Keratinocyte (primary cell): ENCODE data around the gene KCNJ1. TPM values are rescaled to one million over a fixed set of nuclear protein-coding genes. Genes with fewer than 3 reads are reported as not detected.

Source experiments
- DNase-seq: peaks from one replicate; pipeline ENCODE4 v3.0.0-alpha.2; 2011; ENCODE audit warnings: low read depth, missing footprints, low spot score
- FAIRE-seq: peaks from 2 replicates; lab custom pipeline; 2011; peaks lifted over from hg19 to GRCh38; lab: Jason Lieb, UNC
- H2AFZ ChIP-seq: 2 replicates; pipeline ENCODE4 v1.6.0; 2012; ENCODE audit warnings: low read length, control low read depth, inconsistent platforms; ENCODE audit not compliant: control insufficient read depth
- H3K27ac ChIP-seq: 2 replicates; pipeline ENCODE4 v1.5.1; 2011; ENCODE audit warnings: low read length; ENCODE audit not compliant: control insufficient read depth, insufficient read depth
- H3K27me3 ChIP-seq: 3 replicates; pipeline ENCODE4 v1.6.0; 2011; ENCODE audit warnings: low read length; ENCODE audit not compliant: control insufficient read depth, insufficient read depth; ENCODE audit errors: extremely low read depth
- H3K36me3 ChIP-seq, 2 experiments: 2 replicates in 1 of 2; 3 replicates in 1 of 2; pipeline ENCODE4 v1.5.1; 2011; ENCODE audit warnings: low read length in 2 of 2, mild to moderate bottlenecking in 1 of 2; ENCODE audit not compliant: control insufficient read depth in 2 of 2, insufficient read depth in 2 of 2; ENCODE audit errors: extremely low read depth in 1 of 2
- H3K4me1 ChIP-seq: 3 replicates; pipeline ENCODE4 v1.5.1; 2011; ENCODE audit warnings: low read length; ENCODE audit not compliant: control insufficient read depth, insufficient read depth; ENCODE audit errors: extremely low read depth
- H3K4me2 ChIP-seq: 3 replicates; pipeline ENCODE4 v1.6.0; 2011; ENCODE audit warnings: low read depth, low read length; ENCODE audit not compliant: control insufficient read depth, insufficient read depth; ENCODE audit errors: extremely low read depth
- H3K4me3 ChIP-seq, 3 experiments: fragments of 200-600 bp in 1 of 3; sonication (generic) in 1 of 3; 2 replicates in 2 of 3; 3 replicates in 1 of 3; pipeline ENCODE4 v1.5.1; 2011 to 2016; ENCODE audit warnings: low read length in 3 of 3, mild to moderate bottlenecking in 3 of 3, control low read depth in 2 of 3, inconsistent platforms in 1 of 3, low read depth in 1 of 3, mixed read lengths in 1 of 3, mixed run types in 1 of 3, moderate library complexity in 1 of 3; ENCODE audit not compliant: control insufficient read depth in 2 of 3, insufficient read depth in 2 of 3; ENCODE audit errors: extremely low read depth in 1 of 3
- H3K79me2 ChIP-seq: 2 replicates; pipeline ENCODE4 v1.6.0; 2012; ENCODE audit warnings: low read length; ENCODE audit not compliant: control insufficient read depth, insufficient read depth
- H3K9ac ChIP-seq: 3 replicates; pipeline ENCODE4 v1.6.0; 2011; ENCODE audit warnings: low read length; ENCODE audit not compliant: control insufficient read depth, insufficient read depth; ENCODE audit errors: extremely low read depth
- H3K9me1 ChIP-seq: 3 replicates; pipeline ENCODE4 v1.6.0; 2011; ENCODE audit warnings: low read length; ENCODE audit not compliant: control insufficient read depth, insufficient read depth; ENCODE audit errors: extremely low read depth
- H3K9me3 ChIP-seq: 2 replicates; pipeline ENCODE4 v1.5.1; 2012; ENCODE audit warnings: low read depth, low read length; ENCODE audit not compliant: control insufficient read depth
- H4K20me1 ChIP-seq: 3 replicates; pipeline ENCODE4 v1.6.0; 2011; ENCODE audit warnings: low read length; ENCODE audit not compliant: control insufficient read depth, insufficient read depth; ENCODE audit errors: extremely low read depth
- EZH2 ChIP-seq: IDR thresholded peaks from one replicate; pipeline ENCODE4 v1.6.1; 2012; ENCODE audit warnings: inconsistent platforms, mild to moderate bottlenecking, low read length, moderate library complexity
- dilution Hi-C: fragments of 300-500 bp; cut with MboI; formaldehyde crosslinking; loops from one replicate; pipeline ENCODE4 v1.7.0; 2020; ENCODE audit warnings: low sequenced_read_pairs; ENCODE audit not compliant: extremely low pct_ligation_motif_present
- polyA plus RNA-seq, 5 experiments: library from polyadenylated mRNA; depleted of rRNA in 3 of 5; stranded (reverse) in 3 of 5; stranded (forward) in 1 of 5; unstranded in 1 of 5; fragments of >200 nt; gene quantifications; 1 replicate in 1 of 5; 2 replicates in 3 of 5; 3 replicates in 1 of 5; pipeline versions ENCODE4 v1.2.1 to v1.2.3, GENCODE V29; 2011 to 2012; ENCODE audit warnings: missing spikeins in 2 of 5, low read depth in 1 of 5, low replicate concordance in 1 of 5
- TF ChIP-seq, protein P1 (sequence below), 3 experiments: IDR thresholded peaks in 1 of 3; conservative IDR thresholded peaks in 1 of 3; optimal IDR thresholded peaks in 1 of 3; 2 replicates in 2 of 3; 3 replicates in 1 of 3; pipeline versions ENCODE3 to v1.5.1; 2011; ENCODE audit warnings: low read length in 3 of 3, mild to moderate bottlenecking in 3 of 3, moderate library complexity in 2 of 3, control low read depth in 1 of 3, inconsistent platforms in 1 of 3; ENCODE audit not compliant: insufficient read depth in 2 of 3; ENCODE audit errors: extremely low read depth in 1 of 3

Gene KCNJ1
- polyA plus RNA-seq, 1 donor (not counting 4 experiments of a cell fraction or from before 2014, with no cell fraction given): 0.12 TPM

DNA sequence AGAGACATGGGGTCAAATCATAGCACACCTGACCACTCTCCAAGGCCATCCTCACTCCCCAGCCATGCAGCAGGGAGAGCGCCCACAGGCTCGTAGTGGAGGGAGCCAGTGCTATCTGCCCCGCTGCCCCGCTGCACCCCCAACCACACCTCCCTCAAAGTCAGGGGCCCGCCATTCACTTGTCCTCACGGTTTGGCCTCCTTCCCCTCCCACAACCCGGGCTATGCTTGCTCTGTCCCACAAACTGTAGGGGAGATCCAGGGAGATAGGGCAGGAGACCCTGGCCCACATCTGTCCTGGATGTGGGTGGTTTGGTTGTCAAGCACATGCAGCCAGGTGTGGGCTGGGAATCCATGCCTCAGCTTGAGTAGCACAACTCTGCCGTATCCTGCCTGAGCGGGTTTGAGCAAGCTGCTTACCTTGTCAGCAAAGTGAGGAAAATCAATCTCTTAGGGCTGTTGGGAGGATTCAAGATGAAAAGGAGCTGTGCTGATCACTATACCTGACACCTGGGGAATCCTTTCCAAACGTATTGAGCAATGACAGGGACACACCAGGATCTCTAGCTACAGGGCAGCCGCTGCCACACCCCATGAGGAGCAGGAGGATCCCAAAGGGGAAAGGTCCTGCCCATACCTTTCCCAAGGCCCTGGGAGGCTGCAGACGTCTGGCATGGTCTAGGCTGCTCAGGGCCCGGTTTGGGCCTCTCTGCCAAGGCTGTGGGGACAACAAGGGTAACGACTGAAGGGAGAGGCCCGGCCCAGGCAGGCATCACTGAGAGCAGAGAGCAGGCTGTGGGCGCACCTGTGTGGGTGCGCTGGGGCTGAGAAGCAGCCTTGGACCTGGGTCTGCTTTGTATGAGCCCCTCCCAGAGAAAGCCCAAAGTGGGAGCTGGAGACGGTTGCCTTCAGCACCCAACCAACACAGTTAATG is 47.4 kb upstream of the KCNJ1 start:
- FAIRE-seq: peak; percentile 89

DNA sequence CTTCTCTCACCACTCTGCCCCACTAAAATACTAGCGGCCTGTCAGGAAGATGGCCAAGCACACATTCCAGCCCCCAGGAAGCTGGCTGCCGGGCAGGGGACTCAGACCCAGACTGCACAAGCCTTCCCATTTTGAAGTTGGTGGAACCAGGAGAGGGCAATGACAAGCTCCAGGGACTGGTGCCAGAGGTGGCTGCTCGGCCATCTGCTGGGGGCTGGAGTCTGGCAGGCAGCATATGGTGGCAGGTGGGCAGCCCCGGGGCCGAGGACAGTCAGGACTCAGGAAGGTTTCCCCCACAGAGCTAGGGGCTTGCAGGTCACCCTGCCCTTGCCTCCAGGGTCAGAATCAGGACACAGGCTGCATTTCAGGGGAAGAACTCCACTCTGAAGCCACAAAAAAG is 46.7 kb upstream of the KCNJ1 start:
- Histone ChIP-seq H3K4me2 (no peak overlapping the region), H3K36me3 (no peaks in the 10 kb centered on the region), H3K9me1 (no peaks in the 10 kb centered on the region), H3K27ac (no peak overlapping the region), H2AFZ (no peak overlapping the region), H4K20me1 (no peaks in the 10 kb centered on the region), H3K9ac (no peak overlapping the region), H3K4me3 (no peak overlapping the region), H3K4me1 (peaks cover 27% of the 10 kb centered on the region), H3K79me2 (no peaks in the 10 kb centered on the region), H3K27me3 (no peaks in the 10 kb centered on the region), H3K9me3 (no peaks in the 10 kb centered on the region)
- TF ChIP-seq, protein P1, sequence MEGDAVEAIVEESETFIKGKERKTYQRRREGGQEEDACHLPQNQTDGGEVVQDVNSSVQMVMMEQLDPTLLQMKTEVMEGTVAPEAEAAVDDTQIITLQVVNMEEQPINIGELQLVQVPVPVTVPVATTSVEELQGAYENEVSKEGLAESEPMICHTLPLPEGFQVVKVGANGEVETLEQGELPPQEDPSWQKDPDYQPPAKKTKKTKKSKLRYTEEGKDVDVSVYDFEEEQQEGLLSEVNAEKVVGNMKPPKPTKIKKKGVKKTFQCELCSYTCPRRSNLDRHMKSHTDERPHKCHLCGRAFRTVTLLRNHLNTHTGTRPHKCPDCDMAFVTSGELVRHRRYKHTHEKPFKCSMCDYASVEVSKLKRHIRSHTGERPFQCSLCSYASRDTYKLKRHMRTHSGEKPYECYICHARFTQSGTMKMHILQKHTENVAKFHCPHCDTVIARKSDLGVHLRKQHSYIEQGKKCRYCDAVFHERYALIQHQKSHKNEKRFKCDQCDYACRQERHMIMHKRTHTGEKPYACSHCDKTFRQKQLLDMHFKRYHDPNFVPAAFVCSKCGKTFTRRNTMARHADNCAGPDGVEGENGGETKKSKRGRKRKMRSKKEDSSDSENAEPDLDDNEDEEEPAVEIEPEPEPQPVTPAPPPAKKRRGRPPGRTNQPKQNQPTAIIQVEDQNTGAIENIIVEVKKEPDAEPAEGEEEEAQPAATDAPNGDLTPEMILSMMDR (optimal IDR thresholded peaks at IDR 0.05 in 1 of 3, IDR thresholded peaks at IDR 0.05 in 1 of 3, conservative IDR thresholded peaks at IDR 0.05 in 1 of 3; ENCODE audit: extremely low read depth in 1 of 3, insufficient read depth in 2 of 3, low read length in 3 of 3): no peak
- TF ChIP-seq EZH2: no peak
- dilution Hi-C loops: no loop called here
- FAIRE-seq (no peak), DNase-seq (no peak)

More for the DNA sequence above, 47.4 kb upstream of the KCNJ1 start:
- no peak for DNase-seq
- H3K9me3 ChIP-seq: no peaks in the 10 kb centered on the region
- dilution Hi-C loops: no loop called here
- peak overlapping the region; percentile 54 for H2AFZ ChIP-seq
- H3K4me3 ChIP-seq: no peak overlapping the region
- no peak for TF ChIP-seq EZH2
- TF ChIP-seq, protein P1 (optimal IDR thresholded peaks at IDR 0.05 in 1 of 3, IDR thresholded peaks at IDR 0.05 in 1 of 3, conservative IDR thresholded peaks at IDR 0.05 in 1 of 3; ENCODE audit: extremely low read depth in 1 of 3, insufficient read depth in 2 of 3, low read length in 3 of 3): no peak
- H3K27ac ChIP-seq: no peak overlapping the region
- no peaks in the 10 kb centered on the region for H4K20me1 ChIP-seq
- no peaks in the 10 kb centered on the region for H3K9me1 ChIP-seq
- H3K27me3 ChIP-seq: no peaks in the 10 kb centered on the region
- no peak overlapping the region for H3K9ac ChIP-seq
- peak overlapping the region; percentile 45 for H3K4me2 ChIP-seq
- H3K79me2 ChIP-seq: no peaks in the 10 kb centered on the region
- H3K36me3 ChIP-seq: no peaks in the 10 kb centered on the region
- peaks cover 22% of the 10 kb centered on the region for H3K4me1 ChIP-seq
